HepG2 (cell line): ENCODE results near the gene MYO5B. TPM values are rescaled to one million over a fixed set of nuclear protein-coding genes. Genes with fewer than 3 reads are reported as not detected.
A peak's percentile ranks its signal among the peaks of the same experiment; 100 is the strongest.

Experiments
- ASH2L ChIP-seq: fragments of 300-600, 200-600 bp; sonication (generic); IDR thresholded peaks from 2 replicates; pipeline ENCODE4 v1.7.0; 2017; ENCODE audit warnings: low read depth, mild to moderate bottlenecking, moderate library complexity, mixed read lengths, low read length; ENCODE audit not compliant: insufficient read length
- BRD4 ChIP-seq: sonication (generic); formaldehyde crosslinking; IDR thresholded peaks from 2 replicates; pipeline ENCODE4 v1.4.0; 2020; ENCODE audit warnings: missing genetic modification reagents
- CHD2 ChIP-seq: IDR thresholded peaks from 2 replicates; pipeline ENCODE4 v1.6.1; 2011; ENCODE audit warnings: low read depth, low read length, improper control_type of control experiment
- DPF2 ChIP-seq: sonication (generic); formaldehyde crosslinking; IDR thresholded peaks from 2 replicates; pipeline ENCODE4 v1.4.0; 2020; ENCODE audit warnings: mild to moderate bottlenecking, low read depth, missing genetic modification reagents, borderline replicate concordance
- FOSL1 ChIP-seq: sonication (generic); formaldehyde crosslinking; IDR thresholded peaks from 2 replicates; pipeline ENCODE4 v1.9.0; 2021; ENCODE audit warnings: missing genetic modification reagents, borderline replicate concordance
- KAT8 ChIP-seq: IDR thresholded peaks from 2 replicates; pipeline ENCODE4 v1.6.1; 2016; ENCODE audit warnings: missing genetic modification reagents, missing compliant biosample characterization
- MIXL1 ChIP-seq: IDR thresholded peaks from 2 replicates; pipeline ENCODE4 v1.6.1; 2016
- PRDM4 ChIP-seq: sonication (generic); formaldehyde crosslinking; IDR thresholded peaks from 2 replicates; pipeline ENCODE4 v1.9.0; 2021; ENCODE audit warnings: missing genetic modification reagents, borderline replicate concordance
- SOX13 ChIP-seq, 3 experiments: fragments of 450-650 bp in 1 of 3; sonication (generic) in 1 of 3; formaldehyde crosslinking in 1 of 3; IDR thresholded peaks in 2 of 3; conservative IDR thresholded peaks in 1 of 3; 2 replicates each; pipeline versions ENCODE4 v1.5.0 to v1.6.1; 2016 to 2020; ENCODE audit warnings: antibody characterized with exemption in 1 of 3, mild to moderate bottlenecking in 1 of 3, missing compliant biosample characterization in 1 of 3, missing genetic modification reagents in 1 of 3, moderate library complexity in 1 of 3
- UBTF ChIP-seq: sonication (generic); formaldehyde crosslinking; IDR thresholded peaks from 2 replicates; pipeline ENCODE4 v1.4.0; 2020; ENCODE audit warnings: mild to moderate bottlenecking, missing genetic modification reagents
- ZC3H13 ChIP-seq: sonication (generic); formaldehyde crosslinking; IDR thresholded peaks from 2 replicates; pipeline ENCODE4 v1.8.1; 2023; ENCODE audit warnings: mild to moderate bottlenecking, missing genetic modification reagents, moderate library complexity
- ZNF343 ChIP-seq: sonication (generic); formaldehyde crosslinking; IDR thresholded peaks from 2 replicates; pipeline ENCODE4 v1.4.0; 2020; ENCODE audit warnings: mild to moderate bottlenecking, missing genetic modification reagents
- ZNF644 ChIP-seq: IDR thresholded peaks from 2 replicates; pipeline ENCODE4 v1.6.1; 2016; ENCODE audit warnings: low read depth
- ZNF770 ChIP-seq: sonication (generic); formaldehyde crosslinking; IDR thresholded peaks from 2 replicates; pipeline ENCODE4 v1.5.0; 2020; ENCODE audit warnings: mild to moderate bottlenecking, missing genetic modification reagents
- ZNF776 ChIP-seq: sonication (generic); formaldehyde crosslinking; IDR thresholded peaks from 2 replicates; pipeline ENCODE4 v1.4.0; 2020; ENCODE audit warnings: mild to moderate bottlenecking, missing genetic modification reagents
- ZNF841 ChIP-seq: sonication (generic); formaldehyde crosslinking; IDR thresholded peaks from 2 replicates; pipeline ENCODE4 v1.8.1; 2023; ENCODE audit warnings: missing genetic modification reagents, borderline replicate concordance
- polyA plus RNA-seq, 8 experiments: library from polyadenylated mRNA; depleted of rRNA in 3 of 8; stranded (reverse) in 7 of 8; unstranded in 1 of 8; fragments of >200 nt; fragmentation: Illumina TruSeq in 4 of 8; extraction: Trizol in 4 of 8; gene quantifications; 2 replicates each; pipeline versions ENCODE4 v1.2.1 to v1.2.3, GENCODE V29; 2011 to 2016; ENCODE audit warnings: low read depth in 4 of 8, missing spikeins in 1 of 8, mixed read lengths in 1 of 8; ENCODE audit not compliant: insufficient read depth in 1 of 8
- total RNA-seq, 5 experiments: library from RNA; depleted of rRNA; stranded (reverse); fragments of >200 nt; fragmentation: Illumina TruSeq; extraction: Trizol; gene quantifications; 2 replicates each; pipeline ENCODE4 v1.2.3, GENCODE V29; 2016; ENCODE audit warnings: low read depth in 1 of 5
- TF ChIP-seq, protein P1 (sequence below): sonication (generic); formaldehyde crosslinking; IDR thresholded peaks from 2 replicates; pipeline ENCODE4 v1.4.0; 2020; ENCODE audit warnings: mild to moderate bottlenecking, low read depth, missing genetic modification reagents
- TF ChIP-seq, protein P2 (sequence below): sonication (generic); formaldehyde crosslinking; IDR thresholded peaks from 2 replicates; pipeline ENCODE4 v1.5.0; 2020; ENCODE audit warnings: missing genetic modification reagents, mild to moderate bottlenecking, borderline replicate concordance

Gene MYO5B
- total and polyA plus RNA-seq, 2 of the 13 experiments (the other 11 are each of a cell fraction or from before 2014, with no cell fraction given): 13.1 to 24.0 TPM

- TF ChIP-seq UBTF (CRISPR knock-in tag) (peak; percentile 35; the same call in 1 of the 2 replicates), CHD2 (no peak), MIXL1 (CRISPR knock-in tag) (peak; percentile 73), ZNF644 (CRISPR knock-in tag) (no peak), ZNF841 (CRISPR knock-in tag) (no peak), ZNF770 (CRISPR knock-in tag) (no peak), KAT8 (CRISPR knock-in tag) (no peak), ZC3H13 (CRISPR knock-in tag) (no peak), SOX13 (IDR thresholded peaks at IDR 0.05) (no peak), SOX13 (CRISPR knock-in tag; conservative IDR thresholded peaks at IDR 0.05 in 1 of 2, IDR thresholded peaks at IDR 0.05 in 1 of 2) (peak in 1 of 2 experiments; percentile 56; a peak in 2 of 4 replicates), PRDM4 (no peak), ZNF776 (CRISPR knock-in tag) (no peak), BRD4 (no peak), DPF2 (0 out of 2 replicates have a peak, but pooled peaks have one; percentile 24), ZNF343 (CRISPR knock-in tag) (no peak), ASH2L (peak; percentile 92), FOSL1 (CRISPR knock-in tag) (no peak)
- TF ChIP-seq, protein P1, sequence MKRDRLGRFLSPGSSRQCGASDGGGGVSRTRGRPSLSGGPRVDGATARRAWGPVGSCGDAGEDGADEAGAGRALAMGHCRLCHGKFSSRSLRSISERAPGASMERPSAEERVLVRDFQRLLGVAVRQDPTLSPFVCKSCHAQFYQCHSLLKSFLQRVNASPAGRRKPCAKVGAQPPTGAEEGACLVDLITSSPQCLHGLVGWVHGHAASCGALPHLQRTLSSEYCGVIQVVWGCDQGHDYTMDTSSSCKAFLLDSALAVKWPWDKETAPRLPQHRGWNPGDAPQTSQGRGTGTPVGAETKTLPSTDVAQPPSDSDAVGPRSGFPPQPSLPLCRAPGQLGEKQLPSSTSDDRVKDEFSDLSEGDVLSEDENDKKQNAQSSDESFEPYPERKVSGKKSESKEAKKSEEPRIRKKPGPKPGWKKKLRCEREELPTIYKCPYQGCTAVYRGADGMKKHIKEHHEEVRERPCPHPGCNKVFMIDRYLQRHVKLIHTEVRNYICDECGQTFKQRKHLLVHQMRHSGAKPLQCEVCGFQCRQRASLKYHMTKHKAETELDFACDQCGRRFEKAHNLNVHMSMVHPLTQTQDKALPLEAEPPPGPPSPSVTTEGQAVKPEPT (CRISPR knock-in tag): no peak
- TF ChIP-seq, protein P2, sequence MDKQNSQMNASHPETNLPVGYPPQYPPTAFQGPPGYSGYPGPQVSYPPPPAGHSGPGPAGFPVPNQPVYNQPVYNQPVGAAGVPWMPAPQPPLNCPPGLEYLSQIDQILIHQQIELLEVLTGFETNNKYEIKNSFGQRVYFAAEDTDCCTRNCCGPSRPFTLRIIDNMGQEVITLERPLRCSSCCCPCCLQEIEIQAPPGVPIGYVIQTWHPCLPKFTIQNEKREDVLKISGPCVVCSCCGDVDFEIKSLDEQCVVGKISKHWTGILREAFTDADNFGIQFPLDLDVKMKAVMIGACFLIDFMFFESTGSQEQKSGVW (CRISPR knock-in tag): no peak
Measured at GRCh38 chr18:50090370-50091312, 104.3 kb downstream of the MYO5B start (continued).
